GM18907 (cell line): ENCODE data around the gene DOC2B.

Experiments used
- ATAC-seq: cut with Tn5 transposase; IDR thresholded peaks from one replicate; pipeline ENCODE4 v1.9.1; 2021; ENCODE audit warnings: mild to moderate bottlenecking, moderate library complexity; ENCODE audit not compliant: unreplicated experiment

DOC2B gene

DNA sequence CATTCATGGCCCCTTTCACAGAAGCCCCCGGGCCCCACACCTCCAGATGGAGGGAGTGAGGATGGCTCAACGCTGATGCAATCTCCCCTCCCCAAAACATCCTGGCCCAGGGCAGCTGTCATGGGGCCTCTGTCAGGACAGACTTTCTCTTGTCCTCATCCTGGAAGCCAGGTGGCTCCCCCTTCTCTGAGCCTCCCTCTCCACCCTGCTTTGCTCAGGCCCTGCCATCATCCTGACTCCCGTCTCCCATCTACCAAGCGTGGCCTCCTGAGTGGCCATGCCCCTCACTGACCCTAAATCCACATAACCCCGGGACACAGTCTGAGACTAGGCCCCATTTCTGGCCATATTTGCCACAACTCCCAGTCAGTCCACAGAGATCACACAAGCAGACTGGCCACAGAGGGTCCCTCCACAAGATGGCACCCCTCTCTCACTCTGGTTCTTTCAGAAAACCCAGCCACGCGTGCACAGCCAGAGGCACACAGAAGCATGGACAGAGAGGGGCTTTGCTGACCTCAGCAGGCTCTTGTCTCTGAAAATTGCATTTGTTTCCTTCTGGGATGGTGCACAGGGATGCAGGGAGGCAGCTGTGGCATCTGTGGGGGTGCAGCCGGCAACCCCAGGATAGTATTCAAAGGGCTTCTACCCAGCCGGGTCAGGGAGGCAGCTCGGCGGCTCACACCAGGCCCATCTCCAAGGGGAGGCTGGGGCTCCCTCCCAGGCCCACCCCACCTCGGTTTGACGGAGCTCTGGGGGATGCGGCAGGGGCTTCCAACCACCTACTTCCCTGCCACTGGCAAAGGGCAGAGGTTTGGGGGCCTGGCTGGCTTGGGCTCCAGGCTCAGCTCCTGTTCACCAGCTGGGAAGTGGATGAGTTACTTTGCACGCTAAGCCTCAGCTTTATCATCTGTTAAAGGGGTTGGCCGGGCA lies 16.9 kb downstream of the DOC2B start:
- no peak for ATAC-seq

DNA sequence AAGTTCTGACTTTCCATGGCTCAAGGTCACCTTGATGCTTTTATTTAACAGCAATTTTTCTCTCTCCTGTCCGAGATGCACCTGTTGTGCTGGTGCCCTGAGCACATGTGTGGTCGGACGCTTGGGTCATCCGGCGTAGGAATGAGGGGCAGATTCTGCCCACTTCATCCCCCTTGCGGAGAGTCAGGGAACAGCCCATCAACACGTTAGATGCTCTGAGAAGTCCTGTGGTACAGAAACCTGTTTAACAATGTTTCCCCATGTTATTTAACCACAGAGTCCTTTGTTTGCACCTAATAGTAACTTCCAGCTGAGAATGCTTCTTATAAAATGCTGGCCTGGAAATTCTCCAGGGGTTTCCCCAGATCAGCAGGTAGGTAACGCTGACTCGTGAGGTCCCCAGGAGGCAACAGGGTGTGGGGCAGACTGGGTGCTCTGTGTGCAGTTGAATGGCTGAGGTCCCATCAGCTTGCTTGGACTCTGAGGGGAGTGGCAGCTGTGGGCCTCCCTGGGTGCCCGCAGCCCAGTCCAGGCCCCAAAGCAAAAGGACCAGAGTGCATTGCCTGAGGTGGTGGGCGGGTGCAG lies 17.8 kb downstream of the DOC2B start:
- no peak for ATAC-seq

DNA sequence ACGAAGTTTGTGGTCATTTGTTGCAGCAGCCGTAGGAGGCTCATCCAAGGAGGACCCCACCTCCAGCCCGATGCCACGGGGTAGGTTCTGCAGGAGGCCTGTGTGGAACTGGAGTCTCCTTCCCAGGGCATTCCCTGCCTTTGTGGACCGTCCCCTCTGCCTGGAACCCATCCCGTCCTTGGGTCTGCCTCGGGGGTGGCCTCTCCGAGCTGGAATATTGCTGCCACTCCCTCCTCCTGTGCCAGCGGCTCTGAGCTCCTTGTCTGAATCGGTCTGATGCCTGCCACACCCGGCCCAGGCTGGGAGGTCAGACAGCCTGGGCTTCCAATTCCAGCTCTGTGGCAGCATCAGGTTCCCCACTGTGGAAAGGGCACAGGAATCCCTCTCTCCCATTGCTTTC lies 18.8 kb downstream of the DOC2B start:
- no peak for ATAC-seq

DNA sequence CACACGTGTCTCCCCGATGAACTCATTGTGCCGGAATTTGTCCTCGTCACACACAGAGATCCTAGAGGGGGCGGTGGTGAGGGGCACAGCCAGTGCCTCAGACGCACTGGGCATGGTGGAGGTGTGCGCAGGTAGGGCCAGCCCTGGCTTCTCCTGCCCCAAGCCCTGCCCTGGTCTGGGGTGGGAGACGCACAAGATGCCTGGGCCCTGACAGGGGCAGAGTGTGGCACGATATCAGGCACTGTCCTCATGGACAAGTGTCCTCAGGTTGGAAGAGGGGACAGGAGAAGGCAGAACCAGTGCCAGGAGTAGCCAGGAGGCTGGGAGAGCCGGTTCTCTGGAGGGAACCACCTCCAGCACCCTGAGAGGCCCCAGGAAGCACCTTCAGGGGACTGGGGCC lies 20.0 kb downstream of the DOC2B start:
- ATAC-seq = no peak

DNA sequence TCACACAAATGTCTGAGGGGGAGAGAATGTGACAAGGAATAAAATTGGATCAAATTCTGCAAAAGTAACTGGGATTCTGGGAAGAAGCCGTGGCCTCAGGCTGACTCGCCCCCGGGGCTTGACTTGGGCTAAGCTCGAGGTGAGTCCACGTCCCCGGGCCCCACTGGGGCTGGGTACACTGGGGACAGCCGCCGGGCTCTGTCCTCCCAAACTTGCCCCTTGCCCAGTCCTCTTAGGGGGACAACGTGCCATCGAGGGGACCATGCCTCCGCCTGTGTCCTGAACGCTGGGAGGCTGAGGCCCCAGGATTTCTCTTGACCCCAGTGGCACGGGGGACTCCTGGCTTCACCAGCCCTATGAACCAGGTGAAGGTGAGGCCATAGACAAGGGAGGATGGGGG lies 21.1 kb downstream of the DOC2B start:
- no peak for ATAC-seq

DNA sequence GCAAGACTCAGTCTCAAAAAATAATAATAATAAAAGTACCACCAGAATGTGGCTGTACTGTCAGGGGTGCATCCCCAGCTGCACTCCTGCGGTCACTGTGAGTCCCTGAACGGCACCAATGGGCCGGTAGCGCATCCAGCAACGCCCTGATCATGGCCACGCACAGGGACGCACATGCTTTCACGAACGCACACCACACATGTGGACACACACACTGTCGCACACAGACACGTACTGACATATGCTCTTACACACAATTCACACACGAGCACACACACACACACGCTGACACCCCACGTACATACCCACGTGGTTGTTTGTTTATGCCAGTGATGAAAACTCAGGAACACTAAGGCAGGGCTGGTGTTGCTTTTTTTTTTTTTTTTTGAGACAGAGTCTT lies 21.8 kb downstream of the DOC2B start:
- no peak for ATAC-seq

DNA sequence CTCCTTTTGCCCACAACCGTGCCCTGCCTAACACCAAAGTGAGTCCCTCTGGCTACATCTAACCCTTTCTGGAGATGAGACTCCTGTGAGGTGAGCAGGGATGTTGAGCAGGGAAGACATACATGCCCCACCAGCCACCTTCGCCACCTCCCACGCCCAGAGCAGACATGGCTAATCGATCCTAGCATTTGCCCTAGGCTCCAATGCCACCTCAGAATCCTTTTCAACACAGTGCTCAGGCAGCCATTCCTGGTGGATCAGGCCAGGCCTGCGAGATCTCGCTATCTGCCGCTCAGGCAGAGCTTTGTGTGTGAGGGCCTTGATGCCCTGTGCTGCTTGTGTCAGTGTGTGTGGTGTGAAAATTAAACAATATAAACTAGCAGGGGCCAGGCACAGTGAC lies 23.1 kb downstream of the DOC2B start:
- no peak for ATAC-seq

DNA sequence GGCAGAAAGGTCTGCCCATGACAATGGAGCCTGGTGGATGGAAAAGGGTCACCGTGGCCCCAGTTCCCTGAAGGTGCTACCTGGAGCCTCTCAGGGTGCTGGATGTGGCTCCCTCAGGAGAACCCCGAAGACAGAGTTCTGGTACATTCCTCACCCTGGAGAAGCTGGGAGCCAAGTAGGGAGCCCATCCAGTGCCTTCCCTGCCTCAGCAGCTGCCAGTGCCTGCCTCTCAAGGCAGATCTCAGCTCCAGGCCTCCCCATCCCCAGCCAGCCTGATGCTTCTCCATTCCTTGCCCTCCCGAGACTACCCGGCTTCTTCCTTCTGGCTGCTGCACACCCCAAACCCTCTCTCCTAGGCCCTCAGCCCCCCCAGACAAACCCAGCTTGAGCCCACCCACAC lies 23.5 kb downstream of the DOC2B start:
- no peak for ATAC-seq

DNA sequence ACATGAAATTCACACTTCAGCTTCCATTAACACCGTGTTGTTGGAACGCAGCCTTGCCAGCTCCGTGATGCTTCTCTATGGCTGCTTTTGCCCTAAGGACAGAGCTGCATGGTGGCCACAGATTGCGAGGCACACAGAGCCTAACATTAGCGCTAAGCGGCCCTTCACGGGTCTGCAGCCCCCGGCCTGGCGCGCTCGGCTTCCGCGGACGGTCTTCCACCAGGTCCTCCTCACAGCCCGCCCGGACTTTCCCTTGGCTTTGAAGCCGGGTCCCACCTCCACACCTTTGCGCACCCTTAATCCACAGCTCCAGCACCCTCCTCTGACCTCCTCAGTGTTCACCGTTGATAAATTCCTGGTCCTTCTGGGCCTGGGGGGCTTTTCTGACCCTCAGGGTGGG lies 24.5 kb downstream of the DOC2B start:
- no peak for ATAC-seq

DNA sequence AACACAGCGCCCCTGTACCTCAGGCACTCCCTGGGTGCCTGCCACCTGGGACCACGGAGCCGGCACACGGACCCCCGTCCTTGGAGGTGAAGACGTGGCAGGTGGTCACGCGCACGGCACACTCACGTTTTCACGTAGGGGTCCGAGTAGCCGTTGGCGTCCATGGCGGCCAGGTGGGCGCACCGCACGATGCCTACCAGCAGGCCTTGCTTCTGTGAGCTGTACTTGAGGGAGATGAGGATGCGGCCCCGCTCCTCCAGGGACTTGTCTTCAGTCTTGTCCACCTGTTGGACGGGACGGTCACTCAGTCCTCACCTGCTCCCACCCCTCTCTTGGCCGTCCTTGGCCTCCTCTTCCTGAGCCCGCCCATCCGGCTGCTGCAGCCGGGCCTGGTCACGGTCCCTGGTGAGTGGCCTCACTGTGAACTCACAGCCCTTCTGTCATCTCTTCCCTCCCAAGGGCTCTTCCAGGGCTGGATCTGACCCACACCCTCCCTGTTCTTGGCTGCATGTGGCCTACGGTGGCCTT lies 25.3 kb downstream of the DOC2B start:
- no peak for ATAC-seq

DNA sequence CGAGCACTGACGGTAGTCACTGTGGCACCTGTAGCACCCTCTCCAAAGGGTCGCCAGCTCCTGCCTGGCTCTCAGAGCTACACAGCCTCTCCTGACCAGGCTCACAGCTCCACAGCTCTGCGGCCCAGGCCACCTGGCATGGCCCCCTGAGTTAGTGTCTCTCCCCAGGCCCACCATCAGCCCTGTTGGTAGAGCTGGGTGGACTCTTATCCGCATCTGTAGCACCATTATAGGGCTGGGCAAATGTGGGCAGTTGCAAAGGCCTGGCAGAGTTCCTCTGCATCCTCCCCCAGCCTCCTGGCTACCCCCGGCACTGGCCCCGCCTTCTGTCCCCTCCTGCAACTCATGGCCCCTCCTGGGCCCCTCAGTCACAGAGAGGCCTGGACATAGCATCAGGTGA lies 25.9 kb downstream of the DOC2B start:
- no peak for ATAC-seq

DNA sequence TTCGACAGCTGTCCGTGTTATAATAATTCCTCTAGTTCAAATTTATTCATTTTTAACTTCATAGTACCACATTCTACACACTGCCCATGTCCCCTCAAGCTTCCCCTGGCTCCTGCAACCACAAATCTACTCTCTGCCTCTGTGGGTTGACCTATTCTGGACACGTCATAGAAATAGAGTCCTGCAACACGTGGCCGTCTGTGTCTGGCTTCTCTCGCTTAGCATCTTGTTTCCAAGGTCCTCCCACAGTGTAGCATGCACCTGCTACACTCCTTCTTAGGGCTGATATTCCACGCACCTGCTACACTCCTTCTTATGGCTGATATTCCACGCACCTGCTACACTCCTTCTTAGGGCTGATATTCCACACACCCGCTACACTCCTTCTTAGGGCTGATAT lies 27.6 kb downstream of the DOC2B start:
- ATAC-seq = no peak

DNA sequence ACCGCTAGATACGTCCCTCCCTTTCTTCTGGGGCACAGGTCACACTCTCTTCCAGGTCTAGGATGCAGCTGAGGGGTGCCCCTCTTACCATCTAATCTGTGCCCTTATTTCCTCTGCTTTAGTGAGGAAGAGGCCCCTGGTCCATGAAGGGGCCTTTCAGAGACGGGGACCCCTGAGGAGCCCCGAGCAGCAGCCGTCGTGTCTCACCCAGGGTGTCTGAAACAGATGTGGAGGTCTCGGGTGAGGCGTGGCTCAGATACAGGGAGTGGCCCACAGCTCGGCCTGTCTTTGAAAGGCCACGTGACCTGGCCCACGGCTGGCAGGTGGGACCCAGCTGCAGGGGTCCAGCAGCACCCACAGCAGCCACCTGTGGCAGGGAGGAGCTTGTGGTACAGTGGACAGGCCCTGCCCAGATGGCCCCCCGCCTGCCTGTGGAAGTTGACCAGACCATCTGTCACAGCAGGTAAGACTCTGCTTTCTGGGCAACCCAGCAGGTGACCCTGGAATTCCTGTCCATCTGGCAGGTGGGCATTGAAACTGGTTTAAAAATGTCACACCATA lies 28.5 kb downstream of the DOC2B start:
- ATAC-seq = no peak

DNA sequence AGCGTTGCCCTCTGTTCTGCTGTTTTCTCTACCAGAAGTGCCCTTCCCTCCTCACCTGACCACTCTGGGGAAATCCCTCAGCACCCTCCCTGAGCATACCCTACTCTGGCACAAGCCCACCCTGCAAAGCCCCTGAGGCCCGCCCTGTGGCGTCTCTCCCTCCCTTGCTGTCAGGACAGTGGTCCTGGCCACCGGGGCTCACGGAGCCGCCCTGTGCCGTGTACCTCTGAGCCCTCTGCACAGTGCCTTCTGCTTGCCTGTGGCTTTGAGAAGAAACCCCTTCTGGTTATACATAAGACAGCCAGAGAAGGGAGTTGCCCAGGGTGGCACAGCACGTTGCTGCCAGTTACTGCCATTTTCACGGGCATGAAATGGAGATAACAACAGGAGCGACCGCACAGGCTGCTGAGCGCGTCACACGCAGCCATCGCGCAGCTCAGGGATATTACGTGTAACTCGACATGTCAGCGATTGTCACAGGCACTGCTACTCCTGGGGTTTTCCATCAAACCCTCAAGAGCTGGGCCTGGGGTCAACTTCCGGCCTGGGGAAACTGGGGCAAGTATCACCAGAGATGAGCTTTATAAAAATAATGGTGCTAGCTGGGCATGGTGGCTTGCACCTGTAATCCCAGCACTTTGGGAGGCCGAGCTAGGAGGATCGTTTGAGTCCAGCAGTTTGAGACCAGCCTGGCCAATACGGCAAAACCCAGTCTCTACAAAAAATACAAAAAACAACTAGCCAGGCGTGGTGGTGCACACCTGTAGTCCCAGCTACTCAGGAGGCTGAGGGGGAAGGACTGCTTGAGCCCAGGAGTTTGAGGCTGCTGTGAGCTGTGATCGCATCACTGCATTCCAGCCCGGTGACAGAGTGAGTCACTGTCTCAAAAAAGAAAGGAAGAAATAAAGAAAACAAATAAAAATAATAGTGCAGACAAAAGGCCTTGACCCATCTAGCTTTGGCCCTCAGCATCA lies 29.3 kb downstream of the DOC2B start:
- no peak for ATAC-seq

DNA sequence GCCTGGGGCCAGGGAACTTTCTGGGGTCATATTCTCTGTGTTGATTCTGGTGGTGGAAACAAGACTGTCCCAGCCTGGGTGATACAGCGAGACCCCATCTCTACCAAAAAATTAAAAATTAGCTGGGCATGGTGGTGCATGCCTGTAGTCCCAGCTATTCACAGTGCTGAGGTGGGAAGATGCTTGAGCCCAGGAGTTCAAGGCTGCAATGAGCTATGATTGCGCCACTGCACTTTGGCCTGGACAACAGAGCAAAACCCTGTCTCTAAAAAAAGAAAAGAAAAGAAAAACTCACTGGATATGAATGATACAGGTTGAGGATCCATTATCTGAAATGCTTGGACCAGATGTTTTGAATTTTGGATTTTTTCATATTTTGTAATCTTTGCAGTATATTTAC lies 30.4 kb downstream of the DOC2B start:
- ATAC-seq = no peak

DNA sequence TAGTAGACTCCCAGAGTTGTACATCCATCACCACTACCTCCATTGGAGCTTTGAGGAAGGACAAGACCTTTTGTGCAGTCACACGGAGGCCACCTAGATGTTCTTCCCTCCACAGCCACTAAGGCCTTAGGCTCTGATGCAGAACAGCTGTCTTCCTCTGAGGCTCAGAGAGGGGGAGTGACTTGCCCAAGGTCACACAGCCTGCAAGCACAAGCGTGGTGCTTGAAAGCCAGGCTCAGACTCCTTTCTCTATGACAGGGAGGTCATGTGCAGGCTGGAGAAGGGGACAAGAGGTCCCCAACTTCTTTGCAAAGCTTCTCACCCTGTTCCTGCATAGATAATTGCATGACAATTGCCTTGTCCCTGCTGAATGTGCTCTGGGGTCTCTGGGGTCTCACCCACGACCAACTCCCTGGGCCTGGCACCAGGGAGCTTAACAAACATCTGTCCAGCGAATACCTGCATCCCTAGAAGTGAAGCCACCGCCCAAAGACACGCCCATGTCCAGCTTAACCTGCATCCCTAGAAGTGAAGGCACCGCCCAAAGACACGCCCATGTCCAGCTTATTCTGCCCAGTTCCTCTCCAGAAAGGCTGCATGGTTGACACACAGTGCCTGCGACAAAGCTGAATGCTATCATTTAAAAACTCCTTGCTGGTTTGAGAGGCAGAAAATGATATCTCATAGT lies 31.4 kb downstream of the DOC2B start:
- no peak for ATAC-seq

DNA sequence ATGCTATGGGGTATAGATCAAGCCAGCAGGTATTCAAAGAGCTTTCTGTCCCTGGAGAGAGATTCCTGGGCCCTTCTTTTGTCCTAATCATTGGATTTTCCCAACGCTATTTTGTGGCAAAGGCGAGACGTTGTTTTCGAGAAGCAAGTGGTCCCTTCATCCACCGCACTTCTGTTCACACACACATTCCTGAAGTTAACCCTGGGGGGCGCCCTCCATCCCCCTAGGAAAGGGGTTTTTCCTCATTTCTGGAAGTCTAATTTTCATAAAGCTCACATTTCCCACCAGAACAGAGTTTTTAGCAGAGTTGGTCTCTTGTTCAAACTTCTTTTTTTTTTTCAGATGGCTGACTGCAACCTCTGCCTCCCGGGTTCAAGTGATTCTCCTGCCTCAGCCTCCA lies 32.2 kb downstream of the DOC2B start:
- ATAC-seq = no peak

DNA sequence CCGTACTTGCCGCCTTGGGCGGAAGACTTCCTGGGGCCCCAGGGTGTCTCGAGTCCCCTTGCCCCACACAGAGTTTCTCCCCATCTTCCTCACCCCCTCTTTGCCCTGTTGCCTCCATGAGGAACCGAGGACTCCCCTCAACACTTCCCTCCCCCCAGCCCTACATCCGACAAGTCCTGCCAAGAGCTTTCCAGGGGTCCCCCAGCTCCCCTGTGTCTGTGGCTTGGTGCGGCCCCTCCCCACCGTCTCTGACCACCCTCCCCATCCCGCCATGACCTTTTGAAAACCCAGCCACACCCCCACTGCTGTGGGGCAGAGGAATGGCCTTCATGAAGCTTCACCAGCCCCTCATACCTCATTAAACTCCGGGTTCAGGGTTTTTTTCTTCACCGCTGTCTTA lies 32.7 kb downstream of the DOC2B start:
- no peak for ATAC-seq

DNA sequence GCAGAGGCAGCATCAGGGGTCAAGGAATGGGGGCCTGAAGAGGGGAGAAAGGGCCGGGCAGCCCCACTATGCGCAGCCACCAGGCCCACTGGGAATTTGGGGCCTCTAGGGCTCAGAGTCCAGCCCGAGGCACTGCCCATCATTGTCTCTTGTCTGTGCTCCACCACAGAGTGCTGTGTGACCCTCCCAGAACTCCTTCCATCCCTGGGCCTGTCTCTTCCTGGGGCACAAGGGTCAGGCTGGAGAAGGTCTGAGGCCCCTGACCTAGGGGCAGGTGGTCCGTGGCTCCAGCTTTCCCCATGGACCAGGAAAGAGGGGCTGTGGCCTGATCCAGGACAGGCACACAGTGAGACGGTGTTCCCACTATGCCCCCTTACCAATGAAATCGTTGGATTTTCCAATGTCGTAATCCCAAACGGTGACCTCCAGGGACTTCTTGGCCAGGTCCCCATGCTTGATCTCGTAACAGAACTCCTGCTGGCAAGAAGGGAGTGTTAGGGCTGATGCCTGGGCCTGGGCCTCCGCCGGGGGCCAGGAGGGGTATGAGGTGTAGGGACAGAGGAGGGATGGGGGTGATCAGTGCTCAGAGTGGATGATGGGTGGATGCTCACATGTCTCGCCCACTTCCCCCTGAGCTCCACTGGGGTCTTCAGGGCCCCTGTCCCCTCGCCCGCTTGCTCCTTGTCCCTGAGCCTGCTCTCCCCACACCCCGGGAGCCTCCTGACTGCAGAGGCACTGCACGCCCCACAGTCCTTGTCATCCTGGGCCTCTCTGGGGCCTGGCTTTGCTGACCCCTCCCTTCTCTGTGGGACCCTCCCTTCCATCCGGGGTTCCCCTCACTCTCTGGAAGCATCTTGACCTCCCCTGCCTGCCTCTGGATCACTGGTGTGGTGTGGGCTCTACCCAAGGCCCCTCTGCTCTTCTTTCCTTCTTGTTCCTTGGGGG lies 33.4 kb downstream of the DOC2B start:
- no peak for ATAC-seq
